Right lobe of liver (tissue), 6 donors: ENCODE measurements around the gene SHISA4. TPM values are rescaled to one million over a fixed set of nuclear protein-coding genes. Genes with fewer than 3 reads are reported as not detected.

Experiments used
- ATAC-seq, 4 donors: fragments of 200-7000 bp; cut with Tn5 transposase; one replicate each; pipeline ENCODE4 v1.9.1; 2020; ENCODE audit warnings: mild to moderate bottlenecking in 4 of 4, moderate library complexity in 4 of 4
- DNase-seq, 3 donors: peaks; one replicate each; pipeline ENCODE4 v3.0.0-alpha.2; 2020
- H3K27ac ChIP-seq, 3 donors: fragments of 200-600 bp; one replicate each; pipeline ENCODE4 v1.8.0; 2022
- H3K27me3 ChIP-seq, 2 donors: fragments of 200-600 bp; one replicate each; pipeline ENCODE4 v1.8.0; 2022
- H3K36me3 ChIP-seq, 4 donors: fragments of 200-600 bp; sonication (generic) in 1 of 4; one replicate each; pipeline versions ENCODE4 v1.5.1 to v1.8.0; 2017 to 2022; ENCODE audit warnings: control low read depth in 1 of 4
- H3K4me1 ChIP-seq, 4 donors: fragments of 200-600 bp; sonication (generic) in 1 of 4; one replicate each; pipeline versions ENCODE4 v1.5.1 to v1.8.0; 2017 to 2022; ENCODE audit warnings: control low read depth in 1 of 4
- H3K4me3 ChIP-seq, 3 donors: fragments of 200-600 bp; one replicate each; pipeline ENCODE4 v1.8.0; 2022
- H3K9me3 ChIP-seq, 4 donors: fragments of 200-600 bp; sonication (generic) in 1 of 4; one replicate each; pipeline versions ENCODE4 v1.5.1 to v1.8.0; 2017 to 2022; ENCODE audit warnings: control low read depth in 1 of 4
- POLR2A ChIP-seq: fragments of 450-650 bp; IDR thresholded peaks from one replicate; pipeline ENCODE4 v1.6.1; 2017; ENCODE audit warnings: antibody characterized with exemption, mild to moderate bottlenecking
- WGBS: methylation state at CpG from one replicate; pipeline ENCODE4 v1.1.6; 2018; ENCODE audit warnings: low coverage, low lambda C conversion rate; ENCODE audit not compliant: insufficient coverage; ENCODE audit errors: missing lambda C conversion rate; 5-methylcytosine and 5-hydroxymethylcytosine counted together
- intact Hi-C, 2 donors: fragments of 100-400 bp; cut with DNase I; formaldehyde crosslinking; loops; one replicate each; pipeline versions ENCODE4 v1.11.2 to v1.14.1; 2022
- total RNA-seq, 6 experiments: library from RNA; depleted of rRNA in 2 of 6; stranded (reverse); fragments of >200 nt in 2 of 6; fragmentation: NEBNext Ultra II Directional in 3 of 6; extraction: Animal tissue kit (Norgen Biotek cat#: 25700) in 3 of 6; gene quantifications; one replicate each; pipeline versions ENCODE4 v1.1.0 to v1.2.4, GENCODE V29; 2016 to 2023
- TF ChIP-seq, protein P1 (sequence below), 4 donors: fragments of 200-600 bp in 3 of 4; fragments of 450-650 bp in 1 of 4; IDR thresholded peaks; one replicate each; pipeline versions ENCODE4 v1.5.1 to v1.8.0; 2016 to 2022; ENCODE audit warnings: antibody characterized with exemption in 4 of 4, mild to moderate bottlenecking in 2 of 4
- donor health status: DM: no; HTN: yes; CAD: no.
- donor health status: DM: no; HTN: no; CAD: no.
- donor health status: DM: no; HTN: no; CAD: no.
- donor health status: DM: no; HTN: yes; CAD: no.
- donor health status: DM: no; HTN: yes; CAD: no.

The SHISA4 gene
- total RNA-seq, 6 experiments from 2014 or later, result 2.5 to 8.1 (median 4.8) TPM

- Histone ChIP-seq H3K9me3 (no peaks in the 10 kb centered on the region), H3K4me1 (peaks cover 0 to 11% (median 0%) of the 10 kb centered on the region in 4 donors), H3K4me3 (no peak overlapping the region), H3K36me3 (peaks cover 0 to 8% (median 0%) of the 10 kb centered on the region in 4 donors), H3K27ac (no peak overlapping the region), H3K27me3 (no peaks in the 10 kb centered on the region)
- TF ChIP-seq, protein P1, sequence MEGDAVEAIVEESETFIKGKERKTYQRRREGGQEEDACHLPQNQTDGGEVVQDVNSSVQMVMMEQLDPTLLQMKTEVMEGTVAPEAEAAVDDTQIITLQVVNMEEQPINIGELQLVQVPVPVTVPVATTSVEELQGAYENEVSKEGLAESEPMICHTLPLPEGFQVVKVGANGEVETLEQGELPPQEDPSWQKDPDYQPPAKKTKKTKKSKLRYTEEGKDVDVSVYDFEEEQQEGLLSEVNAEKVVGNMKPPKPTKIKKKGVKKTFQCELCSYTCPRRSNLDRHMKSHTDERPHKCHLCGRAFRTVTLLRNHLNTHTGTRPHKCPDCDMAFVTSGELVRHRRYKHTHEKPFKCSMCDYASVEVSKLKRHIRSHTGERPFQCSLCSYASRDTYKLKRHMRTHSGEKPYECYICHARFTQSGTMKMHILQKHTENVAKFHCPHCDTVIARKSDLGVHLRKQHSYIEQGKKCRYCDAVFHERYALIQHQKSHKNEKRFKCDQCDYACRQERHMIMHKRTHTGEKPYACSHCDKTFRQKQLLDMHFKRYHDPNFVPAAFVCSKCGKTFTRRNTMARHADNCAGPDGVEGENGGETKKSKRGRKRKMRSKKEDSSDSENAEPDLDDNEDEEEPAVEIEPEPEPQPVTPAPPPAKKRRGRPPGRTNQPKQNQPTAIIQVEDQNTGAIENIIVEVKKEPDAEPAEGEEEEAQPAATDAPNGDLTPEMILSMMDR (IDR thresholded peaks at IDR 0.05), result peak; percentile 39 to 65 (median 62)
- TF ChIP-seq POLR2A, result no peak
- intact Hi-C loops, result no loop called here
- peak; percentile 64 to 72 (median 68) for ATAC-seq
- no peak for DNase-seq
- 40% methylated on average over 4 of the region's 6 CpGs for WGBS
These were observed 10.8 kb upstream of the SHISA4 start for GRCh38 chr1:201877877-201878401.

- Histone ChIP-seq H3K27ac (no peak overlapping the region), H3K36me3 (no peaks in the 10 kb centered on the region), H3K9me3 (no peaks in the 10 kb centered on the region), H3K27me3 (no peaks in the 10 kb centered on the region), H3K4me1 (peaks cover 0 to 15% (median 0%) of the 10 kb centered on the region in 4 donors), H3K4me3 (no peak overlapping the region)
- TF ChIP-seq, protein P1 (IDR thresholded peaks at IDR 0.05), result no peak
- DNase-seq (no peak), ATAC-seq (peak in 2 of 4 donors; percentile 11 to 47)
- WGBS, result 62% methylated on average over 6 of the region's 6 CpGs
- intact Hi-C loops, result loop anchor here in 1 of 2 donors (10.0 kb wide), 1 partner anchor 244 kb away; the partner anchor contains the start of gene GPR37L1
These were observed 7.6 kb upstream of the SHISA4 start for GRCh38 chr1:201880928-201881571.

DNA sequence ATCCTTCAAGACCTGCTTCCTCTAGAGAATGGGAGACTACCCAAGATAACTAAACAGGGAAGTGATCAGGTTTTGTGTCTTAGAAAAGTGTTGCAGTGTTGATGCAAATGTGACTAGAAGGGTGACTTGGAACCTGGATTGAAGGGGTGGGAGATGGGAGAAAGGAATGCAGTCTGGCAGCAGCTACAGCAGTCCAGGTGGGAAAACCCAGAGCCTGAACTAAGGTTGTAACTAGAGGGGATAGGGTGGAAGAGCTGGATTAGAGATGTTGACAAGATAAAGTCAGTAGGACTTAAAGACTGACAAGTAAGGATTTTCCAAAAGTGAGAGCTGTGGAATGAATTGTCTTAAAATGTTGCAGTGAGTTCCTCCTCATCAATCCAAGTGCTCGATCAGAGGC, 7.1 kb upstream of the SHISA4 start:
- intact Hi-C loops, result loop anchor here in 1 of 2 donors (10.0 kb wide), 1 partner anchor 243 kb away; the partner anchor contains the start of gene GPR37L1
- no peak for ATAC-seq
- no peak overlapping the region for H3K27ac ChIP-seq
- no peaks in the 10 kb centered on the region for H3K27me3 ChIP-seq
- no peak overlapping the region for H3K4me3 ChIP-seq
- TF ChIP-seq POLR2A, result no peak
- TF ChIP-seq, protein P1 (IDR thresholded peaks at IDR 0.05), result no peak
- peaks cover 0 to 15% (median 0%) of the 10 kb centered on the region in 4 donors for H3K4me1 ChIP-seq
- no peak for DNase-seq
- no peaks in the 10 kb centered on the region for H3K36me3 ChIP-seq
- H3K9me3 ChIP-seq, result no peaks in the 10 kb centered on the region
- WGBS, result 100% methylated on average over 1 of the region's 1 CpG

- DNase-seq (no peak), ATAC-seq (peak; percentile 22 to 43 (median 29))
- intact Hi-C loops, result loop anchor here in 1 of 2 donors (10.0 kb wide), 1 partner anchor 242 kb away; the partner anchor contains the start of gene GPR37L1
- Histone ChIP-seq H3K4me3 (no peak overlapping the region), H3K27me3 (no peaks in the 10 kb centered on the region), H3K4me1 (peaks cover 0 to 15% (median 0%) of the 10 kb centered on the region in 4 donors), H3K27ac (no peak overlapping the region), H3K36me3 (no peaks in the 10 kb centered on the region), H3K9me3 (no peaks in the 10 kb centered on the region)
- WGBS, result 50% methylated on average over 2 of the region's 2 CpGs
- TF ChIP-seq POLR2A, result no peak
- TF ChIP-seq, protein P1 (IDR thresholded peaks at IDR 0.05), result no peak
These were observed 6.0 kb upstream of the SHISA4 start for GRCh38 chr1:201882665-201883132.
